Motor neuron (in vitro differentiated cells): ENCODE data around the gene ZRANB3. TPM values are rescaled to one million over a fixed set of nuclear protein-coding genes. Genes with fewer than 3 reads are reported as not detected.

Experiments used
- ATAC-seq, 8 experiments: fragments of 200-7000 bp; cut with Tn5 transposase; replicated peaks in 6 of 8; 2 replicates each; pipeline ENCODE4 v1.8.0; 2021; ENCODE audit warnings: mild to moderate bottlenecking in 8 of 8, moderate library complexity in 8 of 8
- H3K27ac ChIP-seq, 2 donors: fragments of 250-450 bp; sonication (Bioruptor Pico); 2 replicates each; pipeline ENCODE4 v1.9.0; 2021; ENCODE audit warnings: antibody characterized with exemption in 2 of 2, mild to moderate bottlenecking in 2 of 2, moderate library complexity in 1 of 2
- H3K4me1 ChIP-seq, 2 donors: fragments of 250-450 bp; sonication (Bioruptor Pico); replicated peaks in 1 of 2; 2 replicates each; pipeline ENCODE4 v1.6.1; 2021; ENCODE audit warnings: antibody characterized with exemption in 2 of 2, mild to moderate bottlenecking in 2 of 2, moderate library complexity in 1 of 2
- H3K4me3 ChIP-seq, 5 donors: fragments of 250-450 bp; sonication (Bioruptor Pico); 2 replicates each; pipeline ENCODE4 v1.9.0; 2021; ENCODE audit warnings: antibody characterized with exemption in 5 of 5, mild to moderate bottlenecking in 5 of 5, moderate library complexity in 4 of 5
- WGBS, 10 experiments: fragments of 450-650 bp; shearing (Covaris generic); methylation state at CpG; one replicate each; pipeline ENCODE4 v1.0.0; 2022; 5-methylcytosine and 5-hydroxymethylcytosine counted together
- in situ Hi-C, 9 experiments: fragments of 400-800 bp; cut with MboI; loops; one replicate each; pipeline ENCODE4 v1.15.0; 2021; ENCODE audit warnings: low sequenced_read_pairs in 9 of 9, low pct_unique_long_range_greater_than_20kb in 2 of 9; ENCODE audit not compliant: unreplicated experiment in 9 of 9
- total RNA-seq, 8 experiments: library from RNA; unstranded; fragments of 300-600 nt; gene quantifications; 2 replicates each; pipeline versions ENCODE4 v1.2.3 to v1.2.4, GENCODE V29; 2022

The ZRANB3 gene
- total RNA-seq, 8 experiments from 2014 or later: 6.3 to 18.2 (median 9.6) TPM

- Histone ChIP-seq H3K4me3 (no peak overlapping the region), H3K27ac (no peak overlapping the region), H3K4me1 (no peaks in the 10 kb centered on the region)
- ATAC-seq: peak in 3 of 8 experiments; percentile 66 to 77 (median 68)
- WGBS, 10 experiments: 60 to 94% (median 92%) methylated on average over 1 to 3 of the region's 3 CpGs; no CpG with 5 or more reads in 6 of the 10 experiments
- in situ Hi-C loops: no loop called here
These were observed 274.3 kb downstream of the ZRANB3 start for GRCh38 chr2:135256531-135257260.

GRCh38 chr2:135255208-135255607 lies 275.8 kb downstream of the ZRANB3 start:
- no peak for ATAC-seq
- no peak overlapping the region for H3K27ac ChIP-seq
- no peaks in the 10 kb centered on the region for H3K4me1 ChIP-seq
- in situ Hi-C loops: no loop called here
- no peak overlapping the region for H3K4me3 ChIP-seq
- 67 to 100% (median 89%) methylated on average over 1 of the region's 1 CpG; no CpG with 5 or more reads in 4 of the 10 experiments for WGBS, 10 experiments

- WGBS, 10 experiments: 83 to 100% (median 93%) methylated on average over 1 to 2 of the region's 2 CpGs; no CpG with 5 or more reads in 6 of the 10 experiments
These were observed 278.1 kb downstream of the ZRANB3 start for GRCh38 chr2:135252805-135253458.

GRCh38 chr2:135248611-135249010 lies 282.4 kb downstream of the ZRANB3 start:
- Histone ChIP-seq H3K4me3 (no peak overlapping the region), H3K4me1 (no peaks in the 10 kb centered on the region), H3K27ac (no peak overlapping the region)
- ATAC-seq: no peak
- 93 to 100% (median 96%) methylated on average over 1 to 5 of the region's 5 CpGs; no CpG with 5 or more reads in 2 of the 10 experiments for WGBS, 10 experiments
- in situ Hi-C loops: no loop called here

More at GRCh38 chr2:135252805-135253458, 278.1 kb downstream of the ZRANB3 start:
- H3K4me1 ChIP-seq: no peaks in the 10 kb centered on the region
- no peak for ATAC-seq
- H3K27ac ChIP-seq: no peak overlapping the region
- in situ Hi-C loops: no loop called here
- no peak overlapping the region for H3K4me3 ChIP-seq

GRCh38 chr2:135246711-135247270 lies 284.2 kb downstream of the ZRANB3 start:
- no peak overlapping the region for H3K4me3 ChIP-seq
- in situ Hi-C loops: no loop called here
- no peak for ATAC-seq
- H3K4me1 ChIP-seq: no peaks in the 10 kb centered on the region
- no peak overlapping the region for H3K27ac ChIP-seq
- WGBS, 10 experiments: 0 to 100% (median 60%) methylated on average over 1 to 2 of the region's 2 CpGs; no CpG with 5 or more reads in 1 of the 10 experiments

DNA sequence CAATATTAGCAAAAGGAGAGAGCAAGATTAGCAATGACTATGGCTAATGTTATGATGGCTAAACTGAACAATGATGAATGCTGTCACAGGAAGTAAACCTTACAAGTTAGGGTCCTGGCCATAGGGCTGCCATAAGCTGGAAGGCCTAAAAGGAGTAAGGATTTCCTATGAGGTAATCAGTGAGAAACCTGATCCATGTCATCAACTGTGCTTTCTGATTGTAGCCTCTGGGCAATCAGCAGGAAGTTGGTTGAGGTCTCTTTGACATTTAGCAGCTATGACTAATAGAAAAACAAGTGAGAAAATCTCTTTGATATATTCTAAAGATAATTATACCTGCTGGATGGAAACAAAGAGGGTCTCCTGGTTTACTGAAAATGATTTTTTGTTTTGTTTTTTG lies 285.9 kb downstream of the ZRANB3 start:
- no peak overlapping the region for H3K27ac ChIP-seq
- in situ Hi-C loops: no loop called here
- no peaks in the 10 kb centered on the region for H3K4me1 ChIP-seq
- H3K4me3 ChIP-seq: no peak overlapping the region
- no peak for ATAC-seq

DNA sequence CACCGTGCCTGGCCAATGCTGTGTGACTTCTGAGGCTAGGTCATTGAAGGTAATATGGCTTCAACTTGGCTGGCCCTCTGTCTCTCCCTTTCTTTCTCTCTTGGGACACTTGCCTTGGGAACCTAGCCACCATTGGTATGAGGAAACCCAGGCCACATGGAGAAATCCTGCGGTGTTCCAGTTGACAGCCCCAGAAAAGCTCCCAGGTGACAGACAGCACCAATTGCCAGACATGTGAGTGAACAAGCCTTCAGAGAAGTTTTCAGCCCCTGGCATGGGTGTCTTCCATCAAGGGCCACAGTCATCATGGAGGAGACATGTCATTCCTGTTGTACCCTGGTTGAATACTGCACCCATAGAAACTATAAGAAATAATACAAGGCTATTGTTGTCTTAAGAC lies 292.4 kb downstream of the ZRANB3 start:
- WGBS, 10 experiments: 92 to 100% (median 100%) methylated on average over 1 to 2 of the region's 2 CpGs; no CpG with 5 or more reads in 3 of the 10 experiments
- H3K4me3 ChIP-seq: no peak overlapping the region
- ATAC-seq: no peak
- no peak overlapping the region for H3K27ac ChIP-seq
- no peaks in the 10 kb centered on the region for H3K4me1 ChIP-seq
- in situ Hi-C loops: no loop called here

DNA sequence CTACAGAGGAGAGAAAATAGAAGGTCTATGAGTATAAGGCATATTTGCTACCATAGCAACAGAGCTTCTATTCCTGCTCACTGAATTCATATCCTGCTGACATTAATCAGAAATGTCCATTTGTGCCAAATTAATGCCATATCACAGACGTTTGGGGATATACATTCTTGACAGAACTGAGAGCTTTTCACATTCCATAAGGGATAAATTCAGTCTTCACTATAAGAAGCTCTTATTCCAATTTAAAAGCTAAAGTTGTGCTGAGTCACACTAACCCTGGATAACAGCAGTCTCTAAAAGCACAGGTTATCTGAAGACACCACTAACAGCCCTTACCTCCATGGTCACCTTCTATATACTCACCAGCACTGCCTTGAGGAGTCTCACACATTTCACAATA lies 300.9 kb downstream of the ZRANB3 start:
- in situ Hi-C loops: no loop called here
- Histone ChIP-seq H3K4me1 (no peaks in the 10 kb centered on the region), H3K27ac (no peak overlapping the region), H3K4me3 (no peak overlapping the region)
- ATAC-seq: no peak
- 0 to 89% (median 40%) methylated on average over 1 of the region's 1 CpG; no CpG with 5 or more reads in 3 of the 10 experiments for WGBS, 10 experiments

DNA sequence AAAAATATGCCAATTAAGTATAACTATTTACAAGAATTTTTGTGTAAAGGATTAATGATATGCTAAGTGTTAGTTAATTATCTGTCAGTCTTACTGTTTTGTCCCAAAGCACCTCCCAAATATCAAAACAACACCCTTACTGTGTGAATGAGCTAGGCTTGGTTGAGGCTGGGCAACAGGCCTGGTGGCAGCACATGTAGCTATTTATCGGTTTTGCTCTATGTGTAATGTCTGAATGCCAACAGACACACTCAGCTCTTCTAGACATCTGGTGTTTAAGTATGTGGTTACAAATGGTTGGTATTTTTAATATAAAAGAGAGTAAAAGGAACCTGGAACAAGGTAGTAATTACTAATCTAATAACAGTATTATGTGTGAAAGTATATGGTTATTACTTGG lies 303.6 kb downstream of the ZRANB3 start:
- in situ Hi-C loops: no loop called here
- no peak overlapping the region for H3K27ac ChIP-seq
- no peak for ATAC-seq
- 0 to 89% (median 33%) methylated on average over 1 of the region's 1 CpG; no CpG with 5 or more reads in 5 of the 10 experiments for WGBS, 10 experiments
- H3K4me1 ChIP-seq: no peaks in the 10 kb centered on the region
- no peak overlapping the region for H3K4me3 ChIP-seq

DNA sequence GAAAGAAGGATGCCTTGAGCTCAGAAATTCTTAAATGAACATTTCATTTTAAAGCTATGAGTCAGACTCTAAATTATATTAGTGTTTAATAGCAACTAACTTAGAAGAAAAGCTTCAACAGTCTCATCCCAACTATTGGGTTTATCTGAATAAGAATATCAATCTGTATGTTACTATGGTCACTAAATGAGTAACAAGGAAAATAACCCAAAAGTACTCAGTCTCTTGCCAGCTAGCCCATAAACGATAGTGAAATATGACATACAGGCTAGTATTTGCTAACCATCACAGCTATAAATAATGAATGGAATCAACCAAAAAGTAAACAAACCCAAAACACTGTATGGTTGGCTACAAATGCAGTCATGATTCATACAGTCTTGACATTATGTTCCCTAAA lies 304.1 kb downstream of the ZRANB3 start:
- 0 to 100% (median 100%) methylated on average over 1 of the region's 1 CpG; no CpG with 5 or more reads in 1 of the 10 experiments for WGBS, 10 experiments
- no peaks in the 10 kb centered on the region for H3K4me1 ChIP-seq
- H3K27ac ChIP-seq: no peak overlapping the region
- H3K4me3 ChIP-seq: no peak overlapping the region
- in situ Hi-C loops: no loop called here
- ATAC-seq: no peak

DNA sequence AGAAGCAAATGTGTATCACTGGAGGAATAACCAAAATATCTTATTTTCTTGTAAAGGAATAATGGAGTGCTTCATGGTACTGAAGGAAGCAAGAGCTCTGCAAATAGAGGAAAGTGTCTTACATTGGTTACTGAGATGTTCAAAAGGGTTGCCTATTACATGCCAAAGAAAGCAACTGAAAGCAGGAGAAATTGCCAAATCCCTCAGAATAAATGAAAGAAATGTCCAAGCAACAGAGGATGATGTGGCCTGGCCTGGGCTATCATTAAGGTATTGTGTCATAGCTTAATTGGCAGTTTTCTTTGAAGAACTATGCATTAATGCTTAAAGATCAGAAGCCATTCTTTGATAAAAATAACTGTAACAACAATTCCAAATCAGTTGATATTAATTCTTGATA lies 305.2 kb downstream of the ZRANB3 start:
- Histone ChIP-seq H3K27ac (no peak overlapping the region), H3K4me1 (no peaks in the 10 kb centered on the region), H3K4me3 (no peak overlapping the region)
- no peak for ATAC-seq
- in situ Hi-C loops: no loop called here

DNA sequence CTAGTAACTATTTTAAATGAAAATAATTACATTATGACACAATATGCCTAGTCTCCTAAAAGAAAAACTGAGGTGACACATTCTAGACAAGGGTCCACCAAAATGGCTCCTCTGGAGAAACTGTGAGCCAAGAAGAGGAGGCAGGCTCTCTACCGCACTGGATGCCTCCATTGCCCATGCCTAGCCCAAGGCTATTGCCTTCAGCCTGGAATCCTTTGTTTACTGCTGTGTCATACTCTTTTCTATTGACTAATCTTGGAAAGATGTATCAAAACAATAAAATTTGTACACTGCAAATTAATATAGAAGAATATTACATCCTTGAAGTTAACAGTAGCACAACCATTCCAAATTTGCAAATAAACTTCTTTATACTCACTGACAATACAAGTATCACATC lies 311.8 kb downstream of the ZRANB3 start:
- H3K4me1 ChIP-seq: no peaks in the 10 kb centered on the region
- WGBS, 10 experiments: 88 to 100% (median 100%) methylated on average over 1 of the region's 1 CpG; no CpG with 5 or more reads in 3 of the 10 experiments
- in situ Hi-C loops: no loop called here
- H3K27ac ChIP-seq: no peak overlapping the region
- H3K4me3 ChIP-seq: no peak overlapping the region
- no peak for ATAC-seq

- H3K4me1 ChIP-seq: no peaks in the 10 kb centered on the region
- no peak overlapping the region for H3K27ac ChIP-seq
- in situ Hi-C loops: no loop called here
- 67 to 100% (median 95%) methylated on average over 1 to 2 of the region's 2 CpGs; no CpG with 5 or more reads in 1 of the 10 experiments for WGBS, 10 experiments
- no peak for ATAC-seq
- H3K4me3 ChIP-seq: no peak overlapping the region
These were observed 312.6 kb downstream of the ZRANB3 start for GRCh38 chr2:135218426-135218825.
